ENCODE measurements around the gene NPPB.

NPPB gene

GRCh38 chr1:11875094-11875493, 16.3 kb upstream of the NPPB start:
- Histone ChIP-seq H3K9ac (no peak overlapping the region), H4K20me1 (ENCODE audit: insufficient read depth) (no peaks in the 10 kb centered on the region), H3K79me2 (ENCODE audit: insufficient read depth, low read depth) (no peaks in the 10 kb centered on the region), H2AFZ (ENCODE audit: low read depth) (no peak overlapping the region), H3K4me2 (no peak overlapping the region), H3K36me3 (ENCODE audit: insufficient read depth) (no peaks in the 10 kb centered on the region), H3K27ac (no peak overlapping the region), H3K4me3 (IDR thresholded peaks at IDR 0.05; ENCODE audit: insufficient read depth, low read depth, low read length) (no peak overlapping the region), H3K27me3 (ENCODE audit: insufficient read depth, low read depth) (peaks cover 93% of the 10 kb centered on the region), H3K4me1 (ENCODE audit: low read depth, poor library complexity, severe bottlenecking) (no peaks in the 10 kb centered on the region)
- TF ChIP-seq CTCF (conservative IDR thresholded peaks at IDR 0.05; ENCODE audit: low read depth, low read length), result no peak

- Histone ChIP-seq H4K20me1 (ENCODE audit: insufficient read depth) (no peaks in the 10 kb centered on the region), H3K27me3 (ENCODE audit: insufficient read depth, low read depth) (peaks cover 93% of the 10 kb centered on the region), H3K4me3 (IDR thresholded peaks at IDR 0.05; ENCODE audit: insufficient read depth, low read depth, low read length) (no peak overlapping the region), H3K27ac (no peak overlapping the region), H3K4me2 (no peak overlapping the region), H3K36me3 (ENCODE audit: insufficient read depth) (no peaks in the 10 kb centered on the region), H3K79me2 (ENCODE audit: insufficient read depth, low read depth) (no peaks in the 10 kb centered on the region), H2AFZ (ENCODE audit: low read depth) (no peak overlapping the region), H3K4me1 (ENCODE audit: low read depth, poor library complexity, severe bottlenecking) (no peaks in the 10 kb centered on the region), H3K9ac (no peak overlapping the region)
- TF ChIP-seq CTCF (conservative IDR thresholded peaks at IDR 0.05; ENCODE audit: low read depth, low read length), result no peak
Observed at GRCh38 chr1:11874624-11875023, 15.9 kb upstream of the NPPB start.

- no peaks in the 10 kb centered on the region for H4K20me1 ChIP-seq (ENCODE audit: insufficient read depth)
- TF ChIP-seq CTCF (conservative IDR thresholded peaks at IDR 0.05; ENCODE audit: low read depth, low read length), result no peak
- H3K4me3 ChIP-seq (IDR thresholded peaks at IDR 0.05; ENCODE audit: insufficient read depth, low read depth, low read length), result no peak overlapping the region
- no peak overlapping the region for H3K4me2 ChIP-seq
- no peak overlapping the region for H3K9ac ChIP-seq
- H3K27ac ChIP-seq, result no peak overlapping the region
- H2AFZ ChIP-seq (ENCODE audit: low read depth), result no peak overlapping the region
- no peaks in the 10 kb centered on the region for H3K4me1 ChIP-seq (ENCODE audit: low read depth, poor library complexity, severe bottlenecking)
- H3K36me3 ChIP-seq (ENCODE audit: insufficient read depth), result no peaks in the 10 kb centered on the region
- peaks cover 93% of the 10 kb centered on the region for H3K27me3 ChIP-seq (ENCODE audit: insufficient read depth, low read depth)
- no peaks in the 10 kb centered on the region for H3K79me2 ChIP-seq (ENCODE audit: insufficient read depth, low read depth)
Observed at GRCh38 chr1:11874258-11874562, 15.5 kb upstream of the NPPB start.

GRCh38 chr1:11873395-11874257, 14.9 kb upstream of the NPPB start:
- Histone ChIP-seq H3K4me2 (no peak overlapping the region), H3K36me3 (ENCODE audit: insufficient read depth) (no peaks in the 10 kb centered on the region), H3K27me3 (ENCODE audit: insufficient read depth, low read depth) (peaks cover 93% of the 10 kb centered on the region), H3K79me2 (ENCODE audit: insufficient read depth, low read depth) (no peaks in the 10 kb centered on the region), H3K4me1 (ENCODE audit: low read depth, poor library complexity, severe bottlenecking) (no peaks in the 10 kb centered on the region), H3K4me3 (IDR thresholded peaks at IDR 0.05; ENCODE audit: insufficient read depth, low read depth, low read length) (no peak overlapping the region), H2AFZ (ENCODE audit: low read depth) (no peak overlapping the region), H4K20me1 (ENCODE audit: insufficient read depth) (no peaks in the 10 kb centered on the region), H3K9ac (no peak overlapping the region), H3K27ac (no peak overlapping the region)
- no peak for TF ChIP-seq CTCF (conservative IDR thresholded peaks at IDR 0.05; ENCODE audit: low read depth, low read length)

All from KMS-11 (cell line).